ENCODE data around the gene KLF8.

GRCh38 chrX:56308726-56309125 is 76.6 kb downstream of the KLF8 start:
- TF ChIP-seq POLR2A (IDR thresholded peaks at IDR 0.05; ENCODE audit: low read depth, low read length) (no peak), POLR2AphosphoS5 (IDR thresholded peaks at IDR 0.05; ENCODE audit: low read depth, low read length) (no peak), TAF1 (IDR thresholded peaks at IDR 0.05; ENCODE audit: borderline replicate concordance, low read depth, low read length) (no peak)

Measured in GM12892 (cell line).